ENCODE data around the gene KRTAP10-8.
"Not testable (repeated sequence)": the region's sequence is repeated elsewhere in the genome, so short reads cannot be mapped to it uniquely, and the experiment has no call there.

KRTAP10-8 gene

GRCh38 chr21:44579056-44579832, 32.6 kb upstream of the KRTAP10-8 start:
- DNase-seq (ENCODE audit: low read depth, low spot score) = no peak

DNA sequence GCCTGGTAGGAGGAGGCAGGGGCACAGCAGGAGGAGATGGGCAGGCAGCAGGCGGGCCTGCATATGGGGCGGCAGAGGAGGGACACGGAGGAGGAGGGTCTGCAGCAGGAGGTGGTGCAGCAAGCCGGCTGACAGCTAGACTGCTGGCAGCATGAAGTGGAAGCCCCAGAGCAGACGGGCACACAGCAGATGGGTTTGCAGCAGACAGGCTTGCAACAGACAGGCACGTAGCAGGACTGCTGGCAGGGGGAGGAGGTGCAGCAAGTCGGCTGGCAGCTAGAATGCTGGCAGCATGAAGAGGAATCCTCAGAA, 32.1 kb upstream of the KRTAP10-8 start:
- no peak for DNase-seq (ENCODE audit: low read depth, low spot score)

- DNase-seq (ENCODE audit: low read depth, low spot score) = not testable (repeated sequence)
These were observed 31.6 kb upstream of the KRTAP10-8 start, which contains the start of gene KRTAP10-5 for GRCh38 chr21:44580231-44580821. TSS of gene KRTAP10-5 (minus strand) at chr21:44580604. CDS start at chr21:44580578, 26 bp downstream.

DNA sequence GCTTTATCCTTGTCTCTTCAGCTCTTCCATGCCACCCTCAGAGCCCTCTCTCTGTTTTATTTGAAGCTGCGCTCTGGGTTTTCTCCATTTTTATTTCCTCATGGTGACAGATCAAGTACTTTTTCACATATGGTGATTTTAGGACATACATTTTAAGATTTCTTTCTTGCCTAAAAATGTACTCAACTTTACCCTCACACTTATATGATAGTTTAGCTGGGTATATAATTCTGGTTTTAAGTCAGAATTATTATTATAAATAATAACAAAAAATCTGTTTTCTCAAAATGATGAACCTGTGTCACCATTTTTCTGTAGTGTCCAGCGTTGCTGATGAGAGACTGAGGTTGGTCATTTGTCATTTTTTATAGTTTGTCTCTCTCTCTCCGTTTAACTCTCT, 30.7 kb upstream of the KRTAP10-8 start:
- no peak for DNase-seq (ENCODE audit: low read depth, low spot score)

GRCh38 chr21:44582055-44582454, 29.8 kb upstream of the KRTAP10-8 start:
- no peak for DNase-seq (ENCODE audit: low read depth, low spot score)

DNA sequence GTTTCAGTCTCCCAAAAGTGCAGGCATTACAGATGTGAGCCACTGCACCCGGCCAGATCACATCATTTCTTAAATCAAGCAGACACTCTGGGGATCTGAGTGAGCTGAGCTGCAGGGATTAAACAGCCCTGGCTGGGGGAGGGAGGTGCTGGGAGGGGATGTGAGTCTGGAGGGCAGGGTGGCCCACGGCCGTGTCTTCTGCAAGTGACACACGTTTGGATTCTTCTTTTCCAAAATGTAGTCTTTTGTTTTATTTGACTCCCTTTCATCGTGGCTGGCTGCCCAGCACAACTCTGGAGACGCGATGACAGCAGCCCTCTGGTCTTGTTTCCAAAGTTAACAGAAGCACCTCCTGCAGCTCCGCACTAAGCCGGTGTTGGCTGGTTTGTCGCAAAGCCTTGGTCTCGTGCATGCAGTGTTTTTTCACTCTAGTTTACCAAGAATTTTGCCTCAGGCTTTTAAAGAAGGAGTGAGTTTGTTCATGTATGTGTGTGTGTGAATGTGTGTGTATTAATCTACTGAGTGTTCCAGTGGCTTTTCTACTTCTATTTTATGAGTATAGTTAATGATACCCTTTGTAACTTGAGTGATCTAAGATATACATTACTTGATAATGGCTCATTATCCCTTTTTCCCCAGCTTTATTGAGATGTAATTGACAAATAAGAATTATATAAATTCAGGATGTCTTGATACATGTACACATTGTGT, 28.6 kb upstream of the KRTAP10-8 start:
- no peak for DNase-seq (ENCODE audit: low read depth, low spot score)

- no peak for DNase-seq (ENCODE audit: low read depth, low spot score)
These were observed 28.1 kb upstream of the KRTAP10-8 start for GRCh38 chr21:44583800-44584147.

DNA sequence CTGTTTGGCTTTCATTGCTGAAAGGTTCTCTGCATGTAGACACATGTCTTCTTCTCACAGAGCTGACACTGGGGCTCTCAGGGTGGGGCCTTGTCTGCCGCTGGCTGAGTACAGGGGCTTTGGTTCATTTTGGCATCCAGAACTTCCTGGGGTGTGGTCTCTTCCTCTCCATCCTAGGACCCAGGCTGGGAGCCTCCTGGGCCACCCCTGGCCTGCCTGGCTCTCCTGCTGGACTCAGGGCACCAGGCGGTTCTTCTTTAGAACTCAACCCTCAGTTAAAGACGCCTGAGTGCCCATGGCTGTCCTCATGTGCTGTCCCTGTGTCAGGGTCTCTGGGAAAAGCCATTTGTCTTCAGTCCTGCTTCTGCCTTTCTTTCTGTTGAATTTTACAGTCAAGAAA, 26.0 kb upstream of the KRTAP10-8 start:
- no peak for DNase-seq (ENCODE audit: low read depth, low spot score)

DNA sequence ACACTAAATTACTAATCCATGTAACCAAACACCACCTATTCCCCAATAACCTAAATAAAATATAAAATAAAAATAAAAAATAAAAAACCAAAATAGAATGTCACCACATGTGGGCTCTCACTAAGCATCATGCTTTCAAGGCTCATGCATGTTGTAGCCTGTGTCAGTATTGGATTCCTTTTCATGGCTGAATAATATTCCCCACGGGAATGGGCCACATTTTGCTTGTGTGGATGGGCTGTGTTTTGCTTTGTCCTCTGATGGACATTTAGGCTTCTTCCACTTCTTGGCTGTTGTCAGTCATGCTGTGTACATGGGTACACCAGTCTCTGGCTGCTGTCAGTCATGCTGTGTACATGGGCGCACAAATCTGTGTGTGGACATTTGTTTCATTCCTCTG, 22.8 kb upstream of the KRTAP10-8 start:
- DNase-seq (ENCODE audit: low read depth, low spot score) = no peak

DNA sequence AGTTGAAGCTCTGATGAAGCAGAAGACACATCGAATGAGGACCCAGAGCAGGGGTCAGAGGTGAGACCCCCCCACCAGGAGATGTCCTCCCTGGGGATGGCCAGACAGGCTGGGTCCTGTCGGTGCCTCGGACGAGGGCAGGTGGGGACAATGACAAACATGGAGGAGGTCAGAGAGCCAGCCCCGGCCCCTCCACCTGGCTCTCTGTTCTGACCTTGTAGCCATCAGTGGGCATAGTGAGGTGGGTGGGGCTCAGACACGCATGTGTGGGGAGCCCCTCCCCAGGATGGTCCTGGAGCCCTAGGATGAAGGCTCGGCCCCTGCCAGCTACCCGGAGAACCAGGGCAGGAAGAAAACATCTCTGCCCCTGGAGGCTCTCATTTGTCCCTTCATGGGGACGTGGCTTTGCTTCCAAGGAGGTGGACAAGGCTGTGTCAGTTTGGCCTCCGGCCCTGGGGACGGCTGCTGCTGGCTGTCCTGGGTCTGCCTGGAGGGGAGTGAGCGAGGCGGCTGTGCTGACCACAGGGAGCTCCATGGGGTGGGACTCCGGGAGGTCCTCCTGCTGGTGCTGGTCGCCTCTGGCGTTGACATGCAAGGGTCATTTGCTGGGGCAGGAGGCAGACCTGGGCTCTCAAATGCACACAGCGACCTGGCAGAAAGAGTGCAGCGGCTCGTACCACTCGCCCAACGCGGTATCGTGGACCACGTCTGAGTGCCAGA, 22.1 kb upstream of the KRTAP10-8 start:
- DNase-seq (ENCODE audit: low read depth, low spot score) = no peak

GRCh38 chr21:44590311-44590721, 21.6 kb upstream of the KRTAP10-8 start:
- DNase-seq (ENCODE audit: low read depth, low spot score) = no peak

DNA sequence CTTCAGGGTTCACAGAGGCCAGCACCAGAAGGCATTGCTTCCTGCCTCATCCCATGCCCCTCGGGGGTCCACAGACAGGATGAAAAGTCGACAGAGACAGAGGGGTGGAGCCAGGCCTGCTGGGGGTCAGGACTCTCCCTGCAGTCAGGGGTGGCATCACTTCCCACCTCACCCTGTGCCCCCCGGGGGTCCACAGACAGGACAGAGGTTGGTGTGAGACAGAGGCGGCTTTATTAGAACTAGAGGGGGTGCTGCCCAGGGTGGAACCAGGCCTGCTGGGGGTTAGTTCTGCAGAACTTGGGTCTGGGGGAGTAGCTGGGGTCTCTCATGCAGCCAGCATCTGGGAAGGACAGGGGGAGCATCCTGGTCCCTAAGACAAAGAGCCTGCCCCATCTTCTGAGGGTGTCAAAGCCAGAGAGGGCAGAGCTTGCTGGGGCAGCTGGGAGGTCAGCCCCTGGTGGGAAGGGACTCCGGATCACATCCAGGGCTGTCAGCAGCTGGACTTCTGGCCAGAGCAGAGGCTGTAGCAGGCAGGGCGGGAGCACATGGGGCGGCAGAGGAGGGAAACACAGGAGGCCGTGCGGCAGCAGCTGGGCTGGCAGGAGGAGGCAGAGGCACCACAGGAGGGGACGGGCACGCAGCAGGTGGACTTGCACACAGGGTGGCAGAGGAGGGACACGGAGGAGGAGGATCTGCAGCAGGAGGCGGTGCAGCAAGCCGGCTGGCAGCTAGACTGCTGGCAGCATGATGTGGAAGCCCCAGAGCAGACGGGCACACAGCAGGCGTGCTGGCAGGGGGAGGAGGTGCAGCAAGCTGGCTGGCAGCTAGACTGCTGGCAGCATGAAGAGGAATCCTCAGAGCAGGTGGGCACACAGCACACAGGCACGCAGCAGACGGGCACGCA, 20.7 kb upstream of the KRTAP10-8 start:
- not testable (repeated sequence) for DNase-seq (ENCODE audit: low read depth, low spot score)

DNA sequence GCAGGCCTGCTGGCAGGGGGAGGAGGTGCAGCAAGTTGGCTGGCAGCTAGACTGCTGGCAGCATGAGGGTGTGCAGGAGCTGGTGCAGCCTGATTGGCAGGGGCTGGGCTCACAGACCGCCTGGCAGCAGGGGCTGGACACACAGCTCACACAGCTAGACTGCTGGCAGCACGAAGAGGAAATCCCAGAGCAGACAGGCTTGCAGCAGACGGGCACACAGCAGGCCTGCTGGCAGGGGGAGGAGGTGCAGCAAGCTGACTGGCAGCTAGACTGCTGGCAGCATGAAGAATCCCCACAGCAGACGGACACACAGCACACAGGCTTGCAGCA, 20.1 kb upstream of the KRTAP10-8 start:
- DNase-seq (ENCODE audit: low read depth, low spot score) = not testable (repeated sequence)

GRCh38 chr21:44592446-44593311, 19.2 kb upstream of the KRTAP10-8 start, which contains the start of gene KRTAP10-6:
TSS of gene KRTAP10-6 (minus strand) at chr21:44592505. CDS start at chr21:44592484, 21 bp downstream.
- DNase-seq (ENCODE audit: low read depth, low spot score) = no peak

DNA sequence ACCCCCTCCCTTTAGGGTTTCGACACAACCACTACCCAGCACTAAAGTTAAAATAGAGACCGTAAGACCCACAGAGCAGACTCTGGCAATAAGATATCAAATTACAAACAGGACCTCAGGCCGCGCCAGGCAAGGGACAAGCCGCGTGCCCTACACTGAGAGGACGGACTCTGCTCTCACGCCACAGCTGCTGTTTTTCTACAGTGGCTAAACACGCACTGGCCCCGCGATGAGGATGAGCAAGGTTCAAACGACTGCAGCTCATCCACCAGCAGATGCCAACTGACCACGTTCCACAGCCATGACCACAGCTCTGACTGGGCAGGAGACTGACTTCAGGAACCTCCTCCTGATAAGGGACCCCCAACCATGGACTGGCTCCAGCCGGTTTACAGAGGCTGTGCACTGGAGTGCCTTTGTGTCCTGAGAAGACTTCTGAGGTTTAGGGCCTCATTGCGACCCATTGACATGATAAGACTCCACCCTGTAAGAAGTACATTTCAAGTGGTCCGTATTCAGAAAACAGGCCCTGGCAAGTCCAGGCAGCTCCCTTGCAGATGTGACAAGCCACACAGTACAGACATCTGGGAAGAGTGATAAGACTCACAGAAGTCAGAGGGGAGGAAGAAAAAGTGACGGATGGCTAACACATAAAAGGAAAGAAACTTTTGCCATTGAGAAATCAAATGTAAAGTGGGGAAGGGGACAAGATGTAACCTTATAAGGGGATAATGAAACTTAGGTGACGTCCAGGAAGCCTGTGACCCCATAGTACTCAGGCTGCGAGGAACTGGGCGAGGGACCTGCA, 18.1 kb upstream of the KRTAP10-8 start:
- DNase-seq (ENCODE audit: low read depth, low spot score) = no peak

GRCh38 chr21:44594406-44594916, 17.4 kb upstream of the KRTAP10-8 start:
- no peak for DNase-seq (ENCODE audit: low read depth, low spot score)

GRCh38 chr21:44595524-44595923, 16.4 kb upstream of the KRTAP10-8 start:
- DNase-seq (ENCODE audit: low read depth, low spot score) = no peak

DNA sequence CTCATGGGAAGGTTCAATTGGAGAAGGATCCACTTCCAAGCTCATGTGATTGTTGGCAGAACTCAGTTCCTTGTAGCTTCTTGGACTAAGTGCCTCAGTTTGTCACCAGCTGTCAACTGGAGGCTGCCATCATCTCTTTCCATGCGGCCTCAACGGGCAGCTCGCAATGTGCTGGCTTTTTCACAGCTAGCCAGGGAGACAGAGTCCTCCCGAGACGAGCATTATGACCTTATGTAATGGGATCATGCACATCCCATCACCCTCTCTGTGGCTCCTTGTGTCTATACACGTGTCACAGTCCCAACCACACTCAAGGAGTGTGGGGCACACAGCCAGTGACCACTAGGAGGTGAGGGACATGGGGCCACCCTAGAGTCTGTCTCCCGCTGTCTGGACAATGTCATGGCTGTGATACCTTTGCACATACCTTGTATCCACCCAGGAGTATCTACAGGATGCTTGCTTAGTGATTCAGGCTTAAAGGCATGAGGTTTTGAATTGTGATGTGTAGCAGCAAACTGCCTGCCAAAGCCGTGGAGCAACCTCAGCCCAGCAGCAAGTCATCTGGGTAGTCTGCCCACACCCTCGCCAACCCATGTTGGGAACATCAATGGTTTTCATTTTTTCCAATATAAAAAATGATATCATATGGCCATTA, 15.7 kb upstream of the KRTAP10-8 start:
- peak; percentile 33 for DNase-seq (ENCODE audit: low read depth, low spot score)

DNA sequence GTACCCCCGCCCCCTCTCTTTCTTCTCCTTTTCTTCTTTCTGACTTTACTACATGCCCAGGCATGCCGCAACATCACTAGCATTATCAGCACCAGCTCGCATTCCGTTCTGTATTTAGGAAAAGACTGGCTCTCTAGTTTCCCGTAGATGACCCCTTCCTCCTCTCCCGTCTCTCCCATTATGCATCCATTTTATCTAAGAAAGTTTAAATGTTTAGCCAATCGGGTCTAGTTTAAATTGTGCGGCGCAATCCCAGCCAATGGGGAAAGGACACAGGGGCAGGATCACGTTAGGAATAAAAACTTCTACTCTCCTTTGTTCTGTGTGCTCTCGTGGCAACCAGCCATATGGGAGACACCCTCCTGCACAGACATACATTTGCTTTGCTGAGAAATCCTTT, 13.8 kb upstream of the KRTAP10-8 start:
- no peak for DNase-seq (ENCODE audit: low read depth, low spot score)
